Parathyroid adenoma (tissue), 2 donors: ENCODE measurements around the gene MCF2.

Source experiments
- H2AFZ ChIP-seq: fragments of 300-600 bp; sonication (generic); one replicate; pipeline ENCODE4 v1.7.0; 2017; ENCODE audit warnings: antibody characterized with exemption, mild to moderate bottlenecking
- H3K27ac ChIP-seq: fragments of 300-600 bp; sonication (generic); one replicate; pipeline ENCODE4 v1.7.0; 2017
- H3K27me3 ChIP-seq: fragments of 300-600 bp; sonication (generic); one replicate; pipeline ENCODE4 v1.7.0; 2017; ENCODE audit warnings: low read length; ENCODE audit not compliant: control insufficient read depth, insufficient read depth
- H3K36me3 ChIP-seq: fragments of 300-600 bp; sonication (generic); one replicate; pipeline ENCODE4 v1.7.0; 2017; ENCODE audit warnings: low read length; ENCODE audit not compliant: control insufficient read depth, insufficient read depth
- H3K4me1 ChIP-seq: fragments of 300-600 bp; sonication (generic); one replicate; pipeline ENCODE4 v1.7.0; 2017; ENCODE audit warnings: control low read depth
- H3K4me2 ChIP-seq: fragments of 300-600 bp; sonication (generic); one replicate; pipeline ENCODE4 v1.7.0; 2017; ENCODE audit warnings: low read length
- H3K4me3 ChIP-seq: fragments of 300-600 bp; sonication (generic); one replicate; pipeline ENCODE4 v1.7.0; 2017; ENCODE audit warnings: low read depth, low read length
- H3K79me2 ChIP-seq: fragments of 300-600 bp; sonication (generic); one replicate; pipeline ENCODE4 v1.7.0; 2017; ENCODE audit warnings: control low read depth
- H3K9ac ChIP-seq: fragments of 300-600 bp; sonication (generic); one replicate; pipeline ENCODE4 v1.7.0; 2017; ENCODE audit warnings: mild to moderate bottlenecking
- H3K9me3 ChIP-seq: fragments of 300-600 bp; sonication (generic); one replicate; pipeline ENCODE4 v1.7.0; 2017; ENCODE audit warnings: low read length; ENCODE audit not compliant: control insufficient read depth
- TF ChIP-seq, protein P1 (sequence below): fragments of 300-600 bp; sonication (generic); IDR thresholded peaks from one replicate; pipeline ENCODE4 v1.7.0; 2017; ENCODE audit warnings: antibody characterized with exemption, mild to moderate bottlenecking
- donor health status: primary hyperparathyroidism.

MCF2 gene

DNA sequence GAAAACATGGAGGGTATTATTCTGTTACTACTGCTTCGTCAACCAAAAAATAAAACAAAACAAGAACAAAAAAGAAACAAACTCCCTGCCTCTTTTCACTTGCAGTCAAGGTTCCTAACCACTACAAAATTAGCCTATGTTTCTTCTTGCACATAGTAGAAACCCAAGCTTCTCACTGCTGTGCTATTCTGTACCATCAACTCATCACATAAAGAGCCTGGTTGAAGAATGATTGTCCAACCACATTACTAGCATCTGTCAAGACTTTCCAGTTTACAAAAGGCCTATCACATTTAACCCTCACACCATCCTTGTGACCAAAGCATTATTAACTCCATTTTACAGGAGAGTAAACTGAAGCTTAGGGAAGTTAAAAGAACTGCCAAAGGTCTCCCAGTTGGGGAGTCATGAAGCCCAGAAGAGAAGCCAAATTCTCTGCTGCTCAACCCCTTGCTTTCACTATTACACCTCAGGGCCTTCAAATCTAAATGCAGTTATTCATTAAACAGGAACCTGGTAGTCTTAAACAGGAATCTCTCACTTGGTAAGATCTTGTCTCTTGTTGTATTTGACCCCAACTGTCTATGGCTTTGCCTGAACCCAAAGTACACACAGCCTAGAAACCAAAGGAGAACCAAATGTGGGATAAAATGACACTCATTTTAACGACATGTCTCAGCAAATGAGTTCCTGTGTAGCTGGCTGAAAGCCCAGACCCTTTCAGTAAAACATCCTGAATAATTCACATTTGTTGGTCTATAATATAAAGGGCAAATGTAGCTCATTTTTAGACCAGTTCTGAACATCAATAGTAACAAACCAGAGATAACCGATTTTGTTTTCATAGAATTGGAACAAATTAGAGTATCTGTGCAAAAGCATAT is 168.8 kb downstream of the MCF2 start:
- no peak overlapping the region for H3K9ac ChIP-seq
- no peak overlapping the region for H3K4me3 ChIP-seq
- H3K9me3 ChIP-seq: no peaks in the 10 kb centered on the region

DNA sequence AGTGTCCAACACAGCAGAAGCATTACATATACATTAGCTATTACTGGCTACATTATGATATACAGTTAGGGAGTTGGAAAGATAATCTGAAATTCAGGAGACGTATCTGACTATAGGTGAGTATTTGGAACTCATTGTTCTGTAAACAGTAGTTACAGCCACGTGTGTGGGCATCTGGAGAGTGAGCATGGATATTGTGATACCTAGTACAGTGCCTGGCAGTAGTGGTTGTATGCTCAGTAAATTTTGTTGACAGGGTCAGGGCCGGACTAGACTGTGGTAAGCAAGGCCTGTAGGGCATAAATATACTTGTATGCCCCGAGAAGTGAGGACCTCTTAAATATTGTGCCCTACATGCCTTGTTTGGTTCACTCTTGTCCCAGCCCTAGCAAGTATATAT is 174.5 kb downstream of the MCF2 start:
- H3K27ac ChIP-seq: no peak overlapping the region
- H3K4me2 ChIP-seq: no peak overlapping the region
- H3K79me2 ChIP-seq: no peaks in the 10 kb centered on the region
- no peaks in the 10 kb centered on the region for H3K9me3 ChIP-seq
- H3K36me3 ChIP-seq: no peaks in the 10 kb centered on the region
- TF ChIP-seq, protein P1, sequence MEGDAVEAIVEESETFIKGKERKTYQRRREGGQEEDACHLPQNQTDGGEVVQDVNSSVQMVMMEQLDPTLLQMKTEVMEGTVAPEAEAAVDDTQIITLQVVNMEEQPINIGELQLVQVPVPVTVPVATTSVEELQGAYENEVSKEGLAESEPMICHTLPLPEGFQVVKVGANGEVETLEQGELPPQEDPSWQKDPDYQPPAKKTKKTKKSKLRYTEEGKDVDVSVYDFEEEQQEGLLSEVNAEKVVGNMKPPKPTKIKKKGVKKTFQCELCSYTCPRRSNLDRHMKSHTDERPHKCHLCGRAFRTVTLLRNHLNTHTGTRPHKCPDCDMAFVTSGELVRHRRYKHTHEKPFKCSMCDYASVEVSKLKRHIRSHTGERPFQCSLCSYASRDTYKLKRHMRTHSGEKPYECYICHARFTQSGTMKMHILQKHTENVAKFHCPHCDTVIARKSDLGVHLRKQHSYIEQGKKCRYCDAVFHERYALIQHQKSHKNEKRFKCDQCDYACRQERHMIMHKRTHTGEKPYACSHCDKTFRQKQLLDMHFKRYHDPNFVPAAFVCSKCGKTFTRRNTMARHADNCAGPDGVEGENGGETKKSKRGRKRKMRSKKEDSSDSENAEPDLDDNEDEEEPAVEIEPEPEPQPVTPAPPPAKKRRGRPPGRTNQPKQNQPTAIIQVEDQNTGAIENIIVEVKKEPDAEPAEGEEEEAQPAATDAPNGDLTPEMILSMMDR: no peak
- H3K27me3 ChIP-seq: no peaks in the 10 kb centered on the region
- H3K9ac ChIP-seq: no peak overlapping the region
- no peak overlapping the region for H2AFZ ChIP-seq
- no peaks in the 10 kb centered on the region for H3K4me1 ChIP-seq
- no peak overlapping the region for H3K4me3 ChIP-seq

More for the DNA sequence above, 168.8 kb downstream of the MCF2 start:
- Histone ChIP-seq H3K27ac (no peak overlapping the region), H3K27me3 (no peaks in the 10 kb centered on the region), H2AFZ (no peak overlapping the region), H3K4me2 (no peak overlapping the region), H3K79me2 (no peaks in the 10 kb centered on the region), H3K36me3 (no peaks in the 10 kb centered on the region), H3K4me1 (no peaks in the 10 kb centered on the region)
- TF ChIP-seq, protein P1: no peak

DNA sequence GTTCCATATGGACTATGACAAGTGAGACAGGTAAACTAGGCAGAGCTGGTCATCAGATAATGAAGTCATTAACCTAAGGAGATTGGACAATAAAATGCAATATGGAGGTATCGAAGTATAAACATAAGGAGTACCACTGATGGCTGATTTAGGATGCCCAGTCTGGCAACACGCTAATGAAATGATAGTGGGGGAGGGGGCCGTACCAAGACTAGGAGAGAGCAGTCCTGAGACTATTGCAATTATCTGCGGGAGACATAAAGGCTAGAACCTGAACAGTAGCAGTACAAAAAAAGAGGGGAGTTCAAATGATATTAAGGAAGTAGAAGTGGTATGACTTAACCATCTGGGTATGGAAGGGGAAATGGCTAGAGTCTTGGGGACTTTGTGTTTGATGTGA is 175.1 kb downstream of the MCF2 start:
- TF ChIP-seq, protein P1: no peak
- Histone ChIP-seq H3K36me3 (no peaks in the 10 kb centered on the region), H3K4me1 (no peaks in the 10 kb centered on the region), H3K79me2 (no peaks in the 10 kb centered on the region), H2AFZ (no peak overlapping the region), H3K4me3 (no peak overlapping the region), H3K9ac (no peak overlapping the region), H3K4me2 (no peak overlapping the region), H3K9me3 (no peaks in the 10 kb centered on the region), H3K27ac (no peak overlapping the region), H3K27me3 (no peaks in the 10 kb centered on the region)
